IPS DF 4.7 (cell line): ENCODE measurements around the gene SYT1.
"Not testable (repeated sequence)": the region's sequence is repeated elsewhere in the genome, so short reads cannot be mapped to it uniquely, and the experiment has no call there.

ENCODE experiments used
- DNase-seq: peaks from one replicate; pipeline ENCODE4 v3.0.0-alpha.2; 2013; ENCODE audit warnings: low spot score; ENCODE audit errors: extremely low read depth

Gene SYT1

DNA sequence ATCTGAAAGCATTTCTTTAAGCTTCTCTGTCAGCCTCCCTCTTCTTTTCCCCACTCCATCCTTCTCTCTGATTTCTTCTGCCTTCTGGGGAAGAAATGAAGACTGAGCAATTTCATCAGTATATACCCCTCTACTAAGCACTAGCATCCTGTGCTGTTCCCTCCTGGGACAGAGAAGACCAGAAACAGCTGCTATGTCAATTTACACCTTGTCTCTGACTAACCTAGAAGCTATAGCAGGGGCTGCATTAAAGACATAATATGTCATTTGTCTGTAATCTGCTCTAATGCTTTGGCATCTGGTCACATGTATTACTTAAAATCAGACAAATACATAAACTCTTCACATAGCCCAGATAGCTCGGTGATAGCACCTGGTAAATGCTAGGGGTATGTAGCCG, 529.3 kb downstream of the SYT1 start:
- DNase-seq, result no peak

DNA sequence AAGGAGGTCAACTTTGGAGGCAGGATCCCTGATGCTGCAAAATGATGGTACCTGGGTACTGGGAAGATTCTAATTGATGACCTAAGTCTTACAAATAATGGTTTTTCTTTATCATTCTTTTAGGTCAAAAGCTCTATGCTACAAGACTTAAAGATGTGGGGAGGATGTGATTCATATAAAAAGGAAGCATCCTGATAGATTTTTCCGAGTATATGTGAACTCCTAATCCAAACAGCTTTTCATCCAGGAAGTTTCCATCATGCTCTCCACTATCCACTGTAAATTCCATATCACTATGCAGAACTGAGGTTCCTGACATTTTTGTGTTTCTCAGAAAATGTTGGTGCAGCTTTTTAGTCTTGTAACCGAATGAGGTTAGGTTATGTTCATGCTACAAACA, 533.0 kb downstream of the SYT1 start:
- DNase-seq, result no peak

DNA sequence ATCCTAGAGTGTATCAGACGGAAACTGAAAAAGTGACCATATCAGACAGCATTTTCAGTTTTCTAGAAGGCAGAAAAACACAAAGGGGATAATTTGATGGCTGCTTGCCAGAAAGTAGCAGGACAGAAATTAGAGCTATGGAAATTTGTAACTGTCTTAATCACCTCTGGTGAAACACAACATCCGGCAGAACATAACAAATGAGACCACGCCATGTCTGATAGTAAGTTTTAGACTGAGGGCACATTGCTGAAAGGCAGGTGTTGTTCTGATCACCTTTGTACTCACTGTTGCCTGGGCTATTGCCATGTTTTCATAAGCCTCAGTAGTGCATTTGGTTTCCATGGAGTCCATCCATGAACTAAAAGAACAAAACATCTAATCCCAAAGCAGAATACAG, 535.9 kb downstream of the SYT1 start:
- no peak for DNase-seq

GRCh38 chr12:79402606-79403005, 538.0 kb downstream of the SYT1 start:
- no peak for DNase-seq

DNA sequence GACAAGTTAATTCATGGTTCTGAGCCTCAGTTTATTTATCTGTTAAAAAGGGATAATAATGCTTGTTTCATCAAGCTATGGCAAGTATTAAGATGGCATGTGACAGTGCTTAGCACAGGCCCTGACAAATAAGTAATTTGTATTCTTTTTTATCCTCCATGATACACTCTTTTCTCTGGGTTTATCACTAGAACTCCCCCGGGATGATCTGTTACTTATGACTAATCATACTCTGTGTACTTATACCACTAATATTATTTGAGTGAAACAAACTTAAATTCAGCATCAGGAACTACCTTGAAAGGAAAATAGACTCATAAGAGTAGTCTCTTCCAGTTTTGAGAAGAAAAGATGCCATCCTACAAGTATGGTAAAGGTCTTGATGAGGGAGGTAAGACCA, 542.4 kb downstream of the SYT1 start:
- DNase-seq, result no peak

- no peak for DNase-seq
Observed at GRCh38 chr12:79407671-79408622, 543.4 kb downstream of the SYT1 start.

DNA sequence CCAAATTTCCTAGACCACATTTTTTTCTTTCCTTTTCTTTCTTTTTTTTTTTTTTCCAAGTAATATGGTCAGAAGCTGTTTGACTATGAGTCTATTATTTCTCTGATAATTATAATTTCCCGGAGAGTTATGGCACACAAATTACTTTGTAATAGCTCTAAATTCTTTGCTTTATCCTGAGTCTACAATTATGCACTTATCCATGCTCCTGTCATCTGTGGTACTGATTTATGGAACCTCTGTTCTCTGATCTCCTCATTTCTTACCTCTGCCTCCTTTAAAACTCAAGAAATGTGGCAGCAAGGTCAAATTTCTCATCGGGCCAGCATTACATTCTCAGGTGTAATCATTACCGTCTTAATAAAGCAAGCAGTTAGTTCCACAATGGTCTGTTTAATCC, 544.1 kb downstream of the SYT1 start:
- no peak for DNase-seq

- no peak for DNase-seq
Observed at GRCh38 chr12:79409562-79409961, 545.0 kb downstream of the SYT1 start.

DNA sequence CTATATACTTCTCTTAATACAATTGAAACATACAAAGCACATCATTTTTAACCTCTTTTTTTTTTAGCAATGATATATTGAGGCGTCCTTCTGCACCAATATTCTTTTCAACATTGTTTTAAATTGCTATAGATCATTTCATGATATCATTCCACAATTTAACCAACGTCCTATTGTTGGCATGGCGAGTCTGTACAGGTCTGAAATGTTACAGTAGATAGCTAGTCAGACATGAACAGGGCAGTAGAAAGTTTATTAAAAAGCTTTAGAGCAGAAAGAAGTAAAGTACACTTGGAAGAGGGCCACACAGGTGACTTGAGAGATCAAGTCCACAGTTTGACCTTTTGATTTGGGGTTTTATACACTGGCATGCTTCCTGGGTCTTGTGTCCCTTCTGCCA, 547.2 kb downstream of the SYT1 start:
- no peak for DNase-seq

- no peak for DNase-seq
Observed at GRCh38 chr12:79413796-79414195, 549.2 kb downstream of the SYT1 start.

DNA sequence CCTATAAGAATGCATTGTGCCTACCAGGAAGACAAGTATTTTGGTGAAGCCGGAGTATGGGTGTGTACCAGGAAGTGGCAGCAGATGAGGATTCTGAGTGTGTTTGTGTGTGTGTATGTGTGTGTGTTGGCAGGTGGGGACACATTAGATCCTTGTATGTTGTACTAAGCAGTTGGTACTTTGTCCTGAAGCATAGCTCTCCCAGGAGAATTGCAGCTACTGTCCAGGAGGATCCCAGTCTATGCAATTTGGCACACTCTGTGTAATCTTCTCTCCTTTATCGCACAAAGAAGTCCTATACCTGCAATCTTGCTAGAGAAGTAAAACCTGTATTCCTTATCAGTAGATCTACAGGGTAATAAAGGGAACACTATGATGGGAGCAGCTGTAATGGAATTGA, 549.7 kb downstream of the SYT1 start:
- DNase-seq, result no peak

GRCh38 chr12:79415321-79415720, 550.7 kb downstream of the SYT1 start:
- DNase-seq, result no peak

- no peak for DNase-seq
Observed at GRCh38 chr12:79415746-79416435, 551.3 kb downstream of the SYT1 start.

- no peak for DNase-seq
Observed at GRCh38 chr12:79420146-79420618, 555.6 kb downstream of the SYT1 start.

DNA sequence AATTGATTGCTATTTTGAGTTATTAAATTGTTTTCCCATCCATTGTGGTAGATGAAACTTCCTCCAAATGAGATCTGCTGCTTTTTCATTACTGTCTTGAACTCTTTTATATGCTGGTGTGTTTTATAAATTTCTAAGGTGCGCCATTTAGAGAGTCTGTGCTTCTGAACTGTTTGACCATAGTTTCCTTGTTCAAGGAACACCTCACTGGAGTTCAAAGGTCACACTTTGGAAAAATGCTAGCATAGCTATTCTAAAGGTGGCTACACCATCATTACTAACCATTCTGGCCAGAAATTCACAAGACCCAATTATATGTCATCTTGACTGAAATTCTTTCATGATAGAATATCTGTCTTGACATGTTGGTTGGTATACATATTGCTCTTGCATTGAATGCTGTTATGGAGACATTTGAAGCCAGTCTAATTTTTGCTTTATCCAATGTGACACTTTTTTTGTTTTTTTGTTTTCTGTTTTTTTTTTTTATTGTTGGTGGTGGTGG, 556.7 kb downstream of the SYT1 start:
- DNase-seq, result no peak

DNA sequence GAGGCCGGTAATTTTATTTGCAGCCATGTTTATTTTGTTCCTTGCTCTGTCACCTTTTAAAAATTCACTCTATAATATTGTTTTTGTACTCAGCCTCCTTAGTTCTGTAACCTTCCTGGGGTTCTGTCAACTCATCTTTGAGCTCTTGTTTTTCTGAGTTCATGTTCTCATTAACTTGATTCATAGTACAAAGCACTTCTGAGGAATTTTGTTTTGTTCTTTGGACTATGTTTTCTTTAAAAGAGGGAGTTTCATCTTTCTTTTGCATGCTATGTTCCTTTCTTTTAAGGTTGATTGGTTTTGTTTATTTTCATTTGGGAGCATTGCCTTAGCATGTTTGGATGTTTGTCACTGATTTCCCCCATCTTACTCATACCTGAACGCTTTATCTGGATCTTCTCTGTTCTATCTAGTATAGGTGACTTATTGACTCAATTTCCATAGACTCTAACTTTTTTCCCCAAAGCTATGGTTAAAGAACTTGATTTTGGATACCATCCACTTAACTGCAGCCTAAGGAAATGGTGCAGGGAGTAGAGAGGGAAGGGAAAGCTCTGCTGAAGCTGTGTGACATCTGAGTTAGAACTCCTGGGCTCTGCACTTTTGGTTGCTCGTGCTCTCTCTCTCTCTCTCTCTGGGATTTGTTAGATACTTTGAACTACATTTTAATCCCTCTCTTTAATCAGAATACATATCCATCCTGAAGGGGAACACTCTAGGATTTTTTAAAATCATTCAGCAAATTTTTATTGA, 557.7 kb downstream of the SYT1 start:
- DNase-seq, result no peak

DNA sequence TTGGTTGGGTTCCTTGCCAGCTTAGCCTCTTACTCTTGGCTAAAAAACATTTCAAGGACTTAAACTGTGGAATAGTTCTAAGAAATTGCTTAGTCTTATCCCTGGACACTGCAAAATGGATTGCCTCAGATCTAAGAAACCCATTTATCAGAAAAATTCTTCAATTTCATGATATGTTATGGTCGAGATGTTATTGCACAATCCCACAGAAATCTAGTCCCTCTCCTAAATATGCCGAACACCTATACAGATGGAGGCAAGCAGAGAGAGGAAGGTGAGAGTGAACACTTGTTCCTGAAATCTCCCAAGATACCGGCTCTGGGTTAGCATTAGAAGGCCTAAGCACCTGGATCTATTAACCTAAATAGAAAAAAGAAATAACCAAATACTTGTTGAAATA, 559.0 kb downstream of the SYT1 start:
- DNase-seq, result no peak

- no peak for DNase-seq
Observed at GRCh38 chr12:79424109-79424721, 559.6 kb downstream of the SYT1 start.

DNA sequence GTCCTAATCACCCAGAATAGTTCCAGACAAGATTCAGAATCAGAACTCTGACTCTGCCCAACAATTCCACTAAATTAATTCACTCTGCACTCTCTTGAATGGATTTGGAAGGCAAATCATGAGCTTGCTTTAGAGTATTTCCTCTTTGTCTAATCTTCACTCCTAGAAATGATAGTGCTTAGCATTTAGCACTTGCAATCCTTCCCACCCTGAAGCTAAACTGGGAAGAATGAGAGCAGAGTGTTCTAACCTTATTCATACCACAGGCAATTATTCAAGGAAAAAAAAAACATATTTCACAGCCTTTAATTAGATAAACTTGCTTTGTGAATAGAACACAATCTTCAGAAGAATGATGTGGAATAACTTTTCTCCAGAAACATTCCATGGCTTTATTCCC, 561.5 kb downstream of the SYT1 start:
- DNase-seq, result no peak

- DNase-seq, result not testable (repeated sequence)
Observed at GRCh38 chr12:79426744-79427143, 562.2 kb downstream of the SYT1 start.

GRCh38 chr12:79433465-79434072, 569.0 kb downstream of the SYT1 start:
- no peak for DNase-seq
